Activated CD4-positive, alpha-beta T cell treated with anti-CD3 and anti-CD28 coated beads, Interleukin-2, amount 10 ng/mL, durations not matched to agents 24 days and 14 days (primary cell): ENCODE measurements around the gene NPFFR1. TPM values are rescaled to one million over a fixed set of nuclear protein-coding genes. Genes with fewer than 3 reads are reported as not detected.
"Not testable (repeated sequence)": the region's sequence is repeated elsewhere in the genome, so short reads cannot be mapped to it uniquely, and the experiment has no call there.

Experiments
- DNase-seq: peaks from one replicate; pipeline ENCODE4 v3.0.0; 2022
- H3K27ac Mint-ChIP-seq: one replicate; pipeline ENCODE4 v1.8.0; 2022; ENCODE audit warnings: mild to moderate bottlenecking, mixed read lengths
- H3K27me3 Mint-ChIP-seq: one replicate; pipeline ENCODE4 v1.8.0; 2022; ENCODE audit warnings: mixed read lengths
- H3K36me3 Mint-ChIP-seq: one replicate; pipeline ENCODE4 v1.8.0; 2022; ENCODE audit warnings: low read depth, mild to moderate bottlenecking, mixed read lengths
- H3K4me1 Mint-ChIP-seq: one replicate; pipeline ENCODE4 v1.8.0; 2021; ENCODE audit warnings: mixed read lengths
- H3K4me3 Mint-ChIP-seq: one replicate; pipeline ENCODE4 v1.8.0; 2022; ENCODE audit warnings: mild to moderate bottlenecking, moderate library complexity, mixed read lengths
- H3K9me3 Mint-ChIP-seq: one replicate; pipeline ENCODE4 v1.8.0; 2021; ENCODE audit warnings: mixed read lengths
- intact Hi-C: fragments of 100-400 bp; cut with micrococcal nuclease; formaldehyde crosslinking; loops from one replicate; pipeline ENCODE4 v1.15.1; 2023
- total RNA-seq: library from RNA; stranded (reverse); gene quantifications from 2 replicates; pipeline ENCODE4 v1.2.3, GENCODE V29; 2022

The NPFFR1 gene
- total RNA-seq, 1 donor from 2014 or later = not detected

DNA sequence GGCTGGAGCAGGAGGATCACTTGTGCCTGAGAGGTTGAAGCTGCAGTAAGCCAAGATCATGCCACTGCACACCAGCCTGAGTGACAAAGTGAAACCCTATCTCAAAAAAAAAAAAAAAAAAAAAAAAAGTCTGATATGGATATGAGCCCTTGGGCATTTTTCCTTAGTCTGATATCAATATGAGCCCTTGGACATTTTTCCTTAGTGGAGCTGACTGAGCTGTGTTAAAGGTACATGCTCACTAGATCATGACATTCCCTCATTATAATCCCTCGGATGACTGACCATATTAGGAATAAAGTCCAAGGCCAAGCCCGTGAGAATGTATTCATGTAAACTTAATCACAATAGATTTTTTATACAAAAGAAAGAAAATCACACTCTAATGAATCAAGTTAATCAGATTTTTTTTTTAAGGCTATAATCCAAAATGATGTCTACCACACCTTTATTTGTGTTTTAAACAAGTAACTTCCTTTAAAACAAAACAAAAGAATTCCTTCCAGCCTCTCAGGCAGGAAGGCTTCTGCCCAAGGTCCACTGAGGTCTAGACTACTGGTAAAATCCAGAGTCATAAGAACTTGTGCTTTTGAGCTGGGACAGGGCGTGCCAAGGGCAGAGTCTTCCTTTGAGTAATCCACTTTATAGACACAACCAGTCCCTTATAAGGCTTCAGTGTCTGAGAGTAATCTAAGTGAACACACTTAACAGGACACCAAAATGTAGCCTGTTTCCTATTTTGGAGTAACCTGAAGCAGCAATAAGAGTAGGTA, 56.1 kb downstream of the NPFFR1 start:
- no peak for DNase-seq
- intact Hi-C loops = no loop called here
- H3K27me3 Mint-ChIP-seq = no peaks in the 10 kb centered on the region
- no peaks in the 10 kb centered on the region for H3K9me3 Mint-ChIP-seq
- H3K36me3 Mint-ChIP-seq = peaks cover 48% of the 10 kb centered on the region
- no peak overlapping the region for H3K27ac Mint-ChIP-seq
- peaks cover 40% of the 10 kb centered on the region for H3K4me1 Mint-ChIP-seq
- no peak overlapping the region for H3K4me3 Mint-ChIP-seq

DNA sequence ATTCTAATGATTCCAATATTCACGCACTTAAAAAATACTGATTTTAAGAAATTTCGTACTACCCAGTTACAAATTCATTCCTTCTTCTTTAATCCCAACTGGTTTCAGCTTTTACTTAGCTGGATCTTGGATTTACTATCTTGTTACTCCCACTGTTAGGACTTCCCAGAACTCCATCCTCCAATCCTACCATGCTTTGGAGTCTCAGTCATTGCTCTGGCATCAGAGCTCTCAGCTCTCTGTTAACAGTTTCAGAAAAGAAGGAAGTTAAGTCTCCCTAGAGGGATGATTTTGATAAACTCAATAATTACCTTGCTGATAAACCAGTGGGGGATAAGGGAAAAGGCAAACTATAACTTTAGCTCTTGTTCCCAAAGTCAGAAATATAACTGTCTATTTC, 60.1 kb downstream of the NPFFR1 start:
- peaks cover 36% of the 10 kb centered on the region for H3K4me1 Mint-ChIP-seq
- intact Hi-C loops = no loop called here
- no peaks in the 10 kb centered on the region for H3K27me3 Mint-ChIP-seq
- H3K4me3 Mint-ChIP-seq = no peak overlapping the region
- no peaks in the 10 kb centered on the region for H3K9me3 Mint-ChIP-seq
- no peak overlapping the region for H3K27ac Mint-ChIP-seq
- no peak for DNase-seq
- peaks cover 31% of the 10 kb centered on the region for H3K36me3 Mint-ChIP-seq

DNA sequence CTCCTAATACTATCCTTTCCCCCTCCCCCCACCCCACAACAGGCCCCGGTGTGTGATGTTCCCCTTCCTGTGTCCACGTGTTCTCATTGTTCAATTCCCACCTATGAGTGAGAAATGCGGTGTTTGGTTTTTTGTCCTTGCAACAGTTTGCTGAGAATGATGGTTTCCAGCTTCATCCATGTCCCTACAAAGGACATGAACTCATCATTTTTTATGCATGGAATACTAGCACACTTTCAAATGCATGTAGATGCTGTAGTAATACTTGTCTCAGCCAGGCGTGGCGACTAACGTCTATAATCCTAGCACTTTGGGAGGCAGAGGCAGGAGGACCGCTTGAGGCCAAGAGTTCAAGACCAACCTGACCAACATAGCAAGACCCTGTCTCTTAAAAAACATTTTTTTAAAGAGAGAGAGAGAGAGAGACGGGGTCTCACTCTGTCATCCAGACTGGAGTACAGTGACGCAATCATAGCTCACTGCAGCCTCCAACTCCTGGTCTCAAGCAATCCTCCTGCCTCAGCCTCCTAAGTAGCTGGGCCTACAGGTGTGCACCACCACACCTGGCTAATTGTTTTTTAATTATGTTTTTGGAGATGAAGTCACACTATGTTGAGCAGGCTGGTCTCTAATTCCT, 60.9 kb downstream of the NPFFR1 start:
- H3K4me1 Mint-ChIP-seq = peaks cover 31% of the 10 kb centered on the region
- H3K27ac Mint-ChIP-seq, H3K9me3 Mint-ChIP-seq, DNase-seq, H3K27me3 Mint-ChIP-seq, intact Hi-C loops, H3K4me3 Mint-ChIP-seq: not testable (repeated sequence)
- peaks cover 31% of the 10 kb centered on the region for H3K36me3 Mint-ChIP-seq

DNA sequence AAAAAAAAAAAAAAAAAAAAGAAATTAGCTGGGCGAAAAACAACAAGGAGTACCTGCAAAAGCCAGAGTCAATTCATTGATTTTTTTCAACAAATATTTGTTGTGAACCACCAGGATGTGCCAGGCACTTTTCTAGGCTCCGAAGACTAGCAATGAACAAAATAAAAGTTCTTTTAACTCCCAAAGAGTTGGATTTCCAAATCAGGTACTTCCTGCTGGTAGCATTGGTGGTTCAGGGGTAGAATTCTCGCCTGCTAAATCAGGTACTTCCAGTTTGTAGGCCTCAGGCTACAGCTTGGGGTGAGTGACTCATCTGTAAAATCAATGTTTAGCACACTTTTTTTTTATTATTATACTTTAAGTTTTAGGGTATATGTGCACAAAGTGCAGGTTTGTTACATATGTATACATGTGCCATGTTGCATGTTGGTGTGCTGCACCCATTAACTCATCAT, 61.4 kb downstream of the NPFFR1 start:
- no peak for DNase-seq
- Mint-ChIP-seq H3K27me3 (no peaks in the 10 kb centered on the region), H3K9me3 (no peaks in the 10 kb centered on the region), H3K27ac (no peak overlapping the region), H3K36me3 (peaks cover 30% of the 10 kb centered on the region), H3K4me1 (peaks cover 30% of the 10 kb centered on the region), H3K4me3 (no peak overlapping the region)
- intact Hi-C loops = no loop called here

DNA sequence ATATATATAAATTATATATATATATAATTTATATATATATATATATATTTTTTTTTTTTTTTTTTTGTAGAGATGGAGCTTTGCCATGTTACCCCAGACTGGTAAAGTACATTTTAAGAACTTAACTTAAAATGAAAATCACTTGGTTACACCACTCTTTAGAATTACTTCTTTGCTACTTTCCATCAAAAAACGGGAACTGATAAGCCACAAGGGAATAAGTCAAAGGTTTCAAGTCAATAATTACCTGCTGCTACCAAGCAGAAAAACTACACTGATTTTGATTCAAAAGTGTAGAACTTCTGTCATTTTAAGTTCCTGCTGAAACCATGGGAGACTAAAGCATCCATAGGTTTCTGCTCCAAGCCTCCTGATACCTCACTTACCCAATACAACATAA, 62.8 kb downstream of the NPFFR1 start:
- no peaks in the 10 kb centered on the region for H3K9me3 Mint-ChIP-seq
- DNase-seq = no peak
- H3K4me1 Mint-ChIP-seq = peaks cover 23% of the 10 kb centered on the region
- no peak overlapping the region for H3K27ac Mint-ChIP-seq
- peak overlapping the region; percentile 69 for H3K4me3 Mint-ChIP-seq
- peaks cover 29% of the 10 kb centered on the region for H3K36me3 Mint-ChIP-seq
- intact Hi-C loops = loop anchor here (1.0 kb wide), 2 partner anchors 12 to 143 kb away; partner anchors contain the start of gene PPA1
- no peaks in the 10 kb centered on the region for H3K27me3 Mint-ChIP-seq

DNA sequence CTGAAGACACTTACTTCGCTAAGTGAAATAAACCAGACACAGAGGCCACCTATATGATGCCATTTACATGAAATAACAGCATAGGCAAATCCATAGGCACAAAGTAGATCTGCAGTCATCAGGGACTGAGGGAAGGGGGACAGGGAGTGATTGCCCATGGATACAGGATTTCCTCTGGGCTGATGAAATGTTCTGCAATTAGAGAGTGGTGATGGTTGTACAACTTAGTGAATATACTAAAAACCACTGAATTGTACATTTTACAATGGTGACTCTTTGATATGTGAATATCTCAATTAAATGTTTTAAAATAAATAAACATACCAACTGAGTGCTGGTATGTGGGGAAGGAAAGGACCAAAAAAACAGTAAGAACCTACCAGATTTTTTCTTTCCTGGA, 70.9 kb downstream of the NPFFR1 start:
- Mint-ChIP-seq H3K4me1 (peaks cover 1% of the 10 kb centered on the region), H3K27ac (no peak overlapping the region), H3K27me3 (no peaks in the 10 kb centered on the region), H3K9me3 (no peaks in the 10 kb centered on the region), H3K4me3 (no peak overlapping the region), H3K36me3 (peaks cover 58% of the 10 kb centered on the region)
- intact Hi-C loops = no loop called here
- DNase-seq = no peak

DNA sequence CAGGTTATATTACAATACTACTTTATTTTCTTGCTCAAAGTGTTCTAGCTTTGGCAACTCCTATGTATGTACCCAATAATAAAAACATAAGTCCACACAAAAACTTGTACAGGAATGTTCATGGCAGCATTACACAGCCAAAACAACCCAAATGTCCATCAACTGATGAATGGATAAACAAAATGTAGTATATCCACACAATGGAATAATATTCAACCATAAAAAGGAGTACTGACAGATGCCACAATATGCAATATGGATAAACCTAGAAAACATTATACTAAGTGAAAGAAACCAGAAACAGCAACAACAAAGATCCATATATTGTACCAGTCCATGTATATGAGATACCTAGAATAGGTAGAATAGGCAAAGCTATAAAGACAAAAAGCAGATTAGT, 71.5 kb downstream of the NPFFR1 start:
- no peak for DNase-seq
- no peaks in the 10 kb centered on the region for H3K9me3 Mint-ChIP-seq
- H3K27ac Mint-ChIP-seq = no peak overlapping the region
- no peak overlapping the region for H3K4me3 Mint-ChIP-seq
- intact Hi-C loops = no loop called here
- H3K36me3 Mint-ChIP-seq = peaks cover 59% of the 10 kb centered on the region
- H3K27me3 Mint-ChIP-seq = no peaks in the 10 kb centered on the region
- H3K4me1 Mint-ChIP-seq = peaks cover 1% of the 10 kb centered on the region

DNA sequence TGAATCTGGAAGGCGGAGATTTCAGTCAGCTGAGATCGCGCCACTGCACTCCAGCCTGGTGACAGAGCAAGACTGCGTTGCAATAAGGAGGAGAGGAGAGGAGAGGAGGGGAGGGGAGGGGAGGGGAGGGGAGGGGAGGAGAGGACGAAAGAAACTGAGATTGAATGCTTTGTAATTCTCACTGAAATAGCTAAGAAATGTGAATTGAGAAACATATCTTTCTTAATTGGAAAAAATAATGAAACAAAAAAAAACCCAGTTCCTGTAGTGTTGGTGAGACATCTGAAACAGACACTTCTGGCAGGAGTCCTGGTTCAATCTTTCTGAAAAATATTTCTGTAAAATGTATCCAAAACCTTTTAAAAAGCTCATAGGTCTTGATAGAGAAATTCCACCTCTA, 77.0 kb downstream of the NPFFR1 start:
- Mint-ChIP-seq H3K36me3 (peaks cover 58% of the 10 kb centered on the region), H3K27me3 (no peaks in the 10 kb centered on the region), H3K9me3 (no peaks in the 10 kb centered on the region), H3K4me3 (no peak overlapping the region), H3K27ac (no peak overlapping the region), H3K4me1 (no peaks in the 10 kb centered on the region)
- DNase-seq = no peak
- intact Hi-C loops = no loop called here

DNA sequence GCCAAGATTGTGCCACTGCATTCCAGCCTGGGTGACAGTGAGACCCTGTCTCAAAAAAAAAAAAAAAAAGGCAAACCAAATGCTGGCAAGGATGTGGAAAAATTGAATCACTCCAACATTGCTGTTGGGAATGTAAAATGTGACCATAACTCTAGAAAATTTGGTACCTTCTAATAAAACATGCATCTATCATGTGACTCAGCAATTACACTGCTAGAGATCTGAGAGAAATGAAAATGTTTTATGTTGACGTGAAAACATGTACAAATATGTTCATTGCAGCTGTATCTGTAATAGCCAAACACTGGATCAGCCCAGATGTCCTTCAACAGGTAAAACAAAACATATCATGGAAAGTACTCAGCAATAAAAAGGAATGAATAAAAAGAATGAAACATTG, 82.7 kb downstream of the NPFFR1 start:
- no peaks in the 10 kb centered on the region for H3K9me3 Mint-ChIP-seq
- no peak overlapping the region for H3K27ac Mint-ChIP-seq
- no peaks in the 10 kb centered on the region for H3K27me3 Mint-ChIP-seq
- no peak overlapping the region for H3K4me3 Mint-ChIP-seq
- H3K36me3 Mint-ChIP-seq = peaks cover 70% of the 10 kb centered on the region
- H3K4me1 Mint-ChIP-seq = peaks cover 27% of the 10 kb centered on the region
- intact Hi-C loops = no loop called here
- no peak for DNase-seq

DNA sequence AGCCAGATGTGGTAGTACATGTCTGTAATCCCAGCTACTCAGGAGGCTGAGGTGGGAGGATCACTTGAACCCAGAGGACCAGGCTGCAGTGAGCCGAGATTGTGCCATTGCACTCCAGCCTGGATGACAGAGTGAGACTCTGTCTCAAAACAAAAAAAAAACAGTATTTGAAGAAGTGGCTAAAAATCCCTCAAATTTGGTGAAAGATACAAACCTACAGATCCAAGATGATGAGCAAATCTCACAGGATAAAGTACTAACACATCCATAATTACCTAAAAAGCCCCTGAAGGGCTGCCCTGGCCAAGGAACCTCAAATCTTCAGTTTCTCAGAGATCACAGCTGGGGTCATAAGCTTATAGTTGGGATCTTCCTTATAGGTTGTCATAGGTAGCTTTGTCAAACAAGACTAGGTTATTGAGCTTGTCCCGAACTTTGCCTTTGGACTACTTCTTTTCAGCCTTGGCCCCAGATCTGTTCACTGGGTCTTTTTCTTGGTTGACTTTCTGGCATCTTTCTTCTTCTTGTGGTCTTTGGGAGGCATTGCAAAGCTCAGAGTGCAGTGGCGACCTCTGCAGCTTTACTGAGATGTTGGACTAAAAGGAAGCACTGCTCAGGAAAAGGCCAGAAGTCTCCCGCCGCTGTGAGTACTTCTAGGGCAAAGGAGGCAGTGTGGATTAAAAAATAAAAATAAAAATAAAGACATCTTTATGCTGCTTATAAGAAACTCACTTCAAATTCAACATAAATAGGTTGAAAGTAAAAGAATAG, 84.9 kb downstream of the NPFFR1 start:
- intact Hi-C loops = no loop called here
- Mint-ChIP-seq H3K36me3 (peaks cover 58% of the 10 kb centered on the region), H3K9me3 (no peaks in the 10 kb centered on the region), H3K4me1 (peaks cover 27% of the 10 kb centered on the region), H3K4me3 (no peak overlapping the region), H3K27ac (no peak overlapping the region), H3K27me3 (no peaks in the 10 kb centered on the region)
- no peak for DNase-seq

Other genes with a start within 250 kb of the NPFFR1 start
- 4.5 and 4.6 TPM in 2 replicates for gene MACROH2A2, start 231.2 kb downstream of the NPFFR1 start, total RNA-seq
- 8.0 and 8.5 TPM in 2 replicates for gene AIFM2, start 151.2 kb downstream of the NPFFR1 start, total RNA-seq
- 14.9 and 15.3 TPM in 2 replicates for gene TYSND1, start 137.3 kb downstream of the NPFFR1 start, total RNA-seq
- gene SAR1A, start 113.5 kb downstream of the NPFFR1 start, total RNA-seq = 122 and 124 TPM in 2 replicates
- gene PPA1, start 50.6 kb downstream of the NPFFR1 start, total RNA-seq = 413 and 424 TPM in 2 replicates
- gene LRRC20, start 98.6 kb upstream of the NPFFR1 start, total RNA-seq = 17.2 and 18.7 TPM in 2 replicates
- 37.6 and 38.3 TPM in 2 replicates for gene EIF4EBP2, start 120.1 kb upstream of the NPFFR1 start, total RNA-seq
- not detected in 2 replicates for gene NODAL, start 157.7 kb upstream of the NPFFR1 start, total RNA-seq
- gene PALD1, start 194.8 kb upstream of the NPFFR1 start, total RNA-seq = 1.9 and 2.1 TPM in 2 replicates